Measurements from ENCODE around the gene CRYBG3.
"Not testable (repeated sequence)": the region's sequence is repeated elsewhere in the genome, so short reads cannot be mapped to it uniquely, and the experiment has no call there.

CRYBG3 gene

GRCh38 chr3:97901313-97902248 lies 79.8 kb downstream of the CRYBG3 start:
- H3K4me2 ChIP-seq = peak overlapping the region; percentile 0 to 69 (median 50); a peak in 20 of 22 replicates
- peaks cover 5 to 20% (median 12%) of the 10 kb centered on the region in 10 experiments; a peak in 19 of 20 replicates for H3K4me1 ChIP-seq
- H3K27ac ChIP-seq = peak overlapping the region in 6 of 11 experiments; percentile 9 to 38 (median 27); a peak in 8 of 22 replicates
- H3K36me3 ChIP-seq = peaks cover 0 to 17% (median 0%) of the 10 kb centered on the region in 11 experiments; a peak in 3 of 22 replicates
- no peaks in the 10 kb centered on the region for H3K27me3 ChIP-seq
- H3K9ac ChIP-seq = 0 out of 22 replicates have a peak overlapping the region, but pooled peaks of 2 of the 11 experiments have one; percentile 4 to 30
- no peak overlapping the region for H3K4me3 ChIP-seq
- H3K9me3 ChIP-seq (replicated peaks in 1 of 11) = no peaks in the 10 kb centered on the region
- H4K20me1 ChIP-seq = no peaks in the 10 kb centered on the region
- no peak for TF ChIP-seq Cebpa-rat (IDR thresholded peaks at IDR 0.05)

- not testable (repeated sequence) for H3K9ac ChIP-seq; H3K4me2 ChIP-seq; H3K9me3 ChIP-seq (replicated peaks in 1 of 11); H3K27me3 ChIP-seq; H4K20me1 ChIP-seq; H3K4me3 ChIP-seq
- H3K4me1 ChIP-seq = peaks cover 11 to 22% (median 15%) of the 10 kb centered on the region in 10 experiments
- peak overlapping the region in 2 of 11 experiments; percentile 82 to 83; a peak in 3 of 22 replicates for H3K27ac ChIP-seq
- H3K36me3 ChIP-seq = peaks cover 0 to 33% (median 0%) of the 10 kb centered on the region in 11 experiments; a peak in 3 of 22 replicates
These were observed 88.0 kb downstream of the CRYBG3 start for GRCh38 chr3:97909830-97910229.

GRCh38 chr3:97910236-97910831 lies 88.5 kb downstream of the CRYBG3 start:
- not testable (repeated sequence) for H3K27me3 ChIP-seq; H4K20me1 ChIP-seq; H3K9me3 ChIP-seq (replicated peaks in 1 of 11); H3K4me3 ChIP-seq
- Histone ChIP-seq H3K4me1 (peaks cover 11 to 22% (median 15%) of the 10 kb centered on the region in 10 experiments), H3K36me3 (peaks cover 0 to 37% (median 0%) of the 10 kb centered on the region in 11 experiments; a peak in 7 of 22 replicates), H3K27ac (peak overlapping the region in 9 of 11 experiments; percentile 58 to 86 (median 79); a peak in 18 of 22 replicates), H3K9ac (peak overlapping the region in 7 of 11 experiments; percentile 1 to 63 (median 40); a peak in 7 of 22 replicates), H3K4me2 (peak overlapping the region; percentile 43 to 70 (median 55); a peak in 20 of 22 replicates)

GRCh38 chr3:97910931-97911351 lies 89.1 kb downstream of the CRYBG3 start:
- no peaks in the 10 kb centered on the region for H3K27me3 ChIP-seq
- H4K20me1 ChIP-seq = no peaks in the 10 kb centered on the region
- peaks cover 11 to 22% (median 15%) of the 10 kb centered on the region in 10 experiments for H3K4me1 ChIP-seq
- H3K36me3 ChIP-seq = peaks cover 0 to 43% (median 0%) of the 10 kb centered on the region in 11 experiments; a peak in 7 of 22 replicates
- peak overlapping the region; percentile 43 to 70 (median 55) for H3K4me2 ChIP-seq
- H3K4me3 ChIP-seq = no peak overlapping the region
- H3K9me3 ChIP-seq (replicated peaks in 1 of 11) = no peaks in the 10 kb centered on the region; a peak in 2 of 22 replicates
- TF ChIP-seq Cebpa-rat (IDR thresholded peaks at IDR 0.05) = peak in 10 of 11 experiments; percentile 27 to 95 (median 82); a peak in 16 of 22 replicates
- peak overlapping the region in 8 of 11 experiments; percentile 1 to 64 (median 48); a peak in 8 of 22 replicates for H3K9ac ChIP-seq
- H3K27ac ChIP-seq = peak overlapping the region in 9 of 11 experiments; percentile 58 to 86 (median 79); a peak in 18 of 22 replicates

- peaks cover 0 to 48% (median 0%) of the 10 kb centered on the region in 11 experiments; a peak in 8 of 22 replicates for H3K36me3 ChIP-seq
- H3K9me3 ChIP-seq (replicated peaks in 1 of 11) = no peaks in the 10 kb centered on the region; a peak in 2 of 22 replicates
- H3K4me1 ChIP-seq = peaks cover 11 to 22% (median 15%) of the 10 kb centered on the region in 10 experiments
- H3K27me3 ChIP-seq = no peaks in the 10 kb centered on the region
- no peak overlapping the region for H3K4me3 ChIP-seq
- peak overlapping the region in 9 of 11 experiments; percentile 58 to 86 (median 79); a peak in 18 of 22 replicates for H3K27ac ChIP-seq
- H3K4me2 ChIP-seq = peak overlapping the region in 10 of 11 experiments; percentile 43 to 70 (median 56); a peak in 18 of 22 replicates
- TF ChIP-seq Cebpa-rat (IDR thresholded peaks at IDR 0.05) = no peak
- peak overlapping the region in 5 of 11 experiments; percentile 39 to 64 (median 55); a peak in 6 of 22 replicates for H3K9ac ChIP-seq
- no peaks in the 10 kb centered on the region for H4K20me1 ChIP-seq
These were observed 89.6 kb downstream of the CRYBG3 start for GRCh38 chr3:97911459-97911858.

GRCh38 chr3:97914388-97914787 lies 92.6 kb downstream of the CRYBG3 start:
- no peak for TF ChIP-seq Cebpa-rat (IDR thresholded peaks at IDR 0.05)
- Histone ChIP-seq H3K4me3 (no peak overlapping the region), H3K27ac (no peak overlapping the region), H3K4me1 (peaks cover 11 to 22% (median 15%) of the 10 kb centered on the region in 10 experiments), H3K4me2 (no peak overlapping the region), H3K27me3 (no peaks in the 10 kb centered on the region), H3K36me3 (peaks cover 0 to 77% (median 0%) of the 10 kb centered on the region in 11 experiments; a peak in 8 of 22 replicates), H3K9me3 (replicated peaks in 1 of 11) (no peaks in the 10 kb centered on the region; a peak in 2 of 22 replicates), H4K20me1 (no peaks in the 10 kb centered on the region), H3K9ac (no peak overlapping the region)

- no peak overlapping the region for H3K4me3 ChIP-seq
- H4K20me1 ChIP-seq = no peaks in the 10 kb centered on the region
- H3K4me1 ChIP-seq = peaks cover 0 to 8% (median 1%) of the 10 kb centered on the region in 10 experiments; a peak in 13 of 20 replicates
- H3K4me2 ChIP-seq = no peak overlapping the region
- H3K9me3 ChIP-seq (replicated peaks in 1 of 11) = peaks cover 0 to under 1% (median 0%) of the 10 kb centered on the region in 11 experiments; a peak in 2 of 22 replicates
- H3K27ac ChIP-seq = no peak overlapping the region
- no peak for TF ChIP-seq Cebpa-rat (IDR thresholded peaks at IDR 0.05)
- H3K27me3 ChIP-seq = no peaks in the 10 kb centered on the region
- H3K36me3 ChIP-seq = peaks cover 0 to 97% (median 0%) of the 10 kb centered on the region in 11 experiments; a peak in 8 of 22 replicates
- no peak overlapping the region for H3K9ac ChIP-seq
These were observed 94.8 kb downstream of the CRYBG3 start for GRCh38 chr3:97916576-97916975.

GRCh38 chr3:97917813-97918536 lies 96.2 kb downstream of the CRYBG3 start:
- H3K36me3 ChIP-seq = peaks cover 0 to 88% (median 0%) of the 10 kb centered on the region in 11 experiments; a peak in 8 of 22 replicates
- TF ChIP-seq Cebpa-rat (IDR thresholded peaks at IDR 0.05) = no peak
- no peaks in the 10 kb centered on the region for H3K27me3 ChIP-seq
- peaks cover 0 to 5% (median 0%) of the 10 kb centered on the region in 11 experiments; a peak in 1 of 22 replicates for H3K9me3 ChIP-seq (replicated peaks in 1 of 11)
- H3K4me1 ChIP-seq = peaks cover 0 to 6% (median 0%) of the 10 kb centered on the region in 10 experiments; a peak in 2 of 20 replicates
- H3K9ac ChIP-seq = no peak overlapping the region
- no peaks in the 10 kb centered on the region for H4K20me1 ChIP-seq
- no peak overlapping the region for H3K27ac ChIP-seq
- H3K4me2 ChIP-seq = no peak overlapping the region
- H3K4me3 ChIP-seq = no peak overlapping the region
